ENCODE results near the gene NR4A3. TPM values are rescaled to one million over a fixed set of nuclear protein-coding genes. Genes with fewer than 3 reads are reported as not detected.

Gene NR4A3
- total RNA-seq, 1 experiment from 2014 or later: 0.86 TPM

DNA sequence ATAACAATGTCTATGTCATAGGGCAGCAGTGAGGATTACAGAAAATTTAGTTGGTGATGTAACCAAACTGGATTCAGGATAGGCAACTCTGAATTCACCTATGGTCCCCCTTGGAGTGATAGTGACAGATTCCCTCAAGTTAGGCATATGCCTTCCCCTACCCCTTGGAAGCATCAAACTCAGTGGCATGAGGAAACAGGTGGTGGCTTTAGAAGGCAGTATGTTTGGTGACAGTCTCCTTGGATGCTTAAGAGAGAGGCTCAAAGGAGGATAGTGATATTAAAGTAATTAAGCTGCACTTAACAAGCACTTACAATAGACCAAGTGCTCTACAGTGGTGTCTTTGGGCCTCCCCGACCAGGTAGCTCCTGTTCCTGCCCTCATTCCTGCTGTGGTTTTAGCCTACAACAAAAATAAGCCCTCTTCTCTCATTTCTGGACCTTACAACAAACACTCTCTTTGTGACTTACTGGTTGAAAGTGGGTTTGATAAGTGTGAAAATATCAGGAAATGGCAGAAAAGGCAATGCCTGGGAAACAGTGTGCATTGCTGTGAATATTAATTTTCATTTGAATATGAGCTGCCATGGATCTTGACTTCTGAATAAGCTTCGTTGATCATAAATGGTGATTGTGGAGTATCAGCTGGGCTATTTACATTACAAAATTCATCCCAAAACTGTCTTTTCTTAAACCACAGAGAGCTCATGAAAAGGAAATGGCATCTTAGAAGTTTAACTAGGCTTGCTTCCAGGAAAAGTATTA, 29.2 kb downstream of the NR4A3 start:
- RAD21 ChIA-PET (ENCODE audit: low non-redundant PET in 1 of 2, low total read pairs in 2 of 2, uncharacterized antibody in 2 of 2, unreplicated experiment in 2 of 2): no interaction called here
- H3K9me3 ChIP-seq (ENCODE audit: control insufficient read depth in 1 of 2, insufficient read depth in 1 of 2, low read depth in 1 of 2, low read length in 2 of 2): no peaks in the 10 kb centered on the region
- ATAC-seq (no peak), DNase-seq (ENCODE audit: low read depth, low spot score) (no peak)
- POLR2A ChIA-PET: no interaction called here
- H3K9me2 ChIP-seq (ENCODE audit: insufficient read depth): no peaks in the 10 kb centered on the region
- no peaks in the 10 kb centered on the region for H3K27me3 ChIP-seq (ENCODE audit: insufficient read depth, low read length)
- no peak overlapping the region for H3K4me2 ChIP-seq (ENCODE audit: low read length)
- H3K9ac ChIP-seq (ENCODE audit: low read length): no peak overlapping the region
- no TSS peak for BruUV-seq (replicated peaks)
- TF ChIP-seq EGR1 (IDR thresholded peaks at IDR 0.05; ENCODE audit: low read depth): no peak
- no peak for TF ChIP-seq RAD21 (IDR thresholded peaks at IDR 0.05; ENCODE audit: low read depth)
- TF ChIP-seq, protein P1, sequence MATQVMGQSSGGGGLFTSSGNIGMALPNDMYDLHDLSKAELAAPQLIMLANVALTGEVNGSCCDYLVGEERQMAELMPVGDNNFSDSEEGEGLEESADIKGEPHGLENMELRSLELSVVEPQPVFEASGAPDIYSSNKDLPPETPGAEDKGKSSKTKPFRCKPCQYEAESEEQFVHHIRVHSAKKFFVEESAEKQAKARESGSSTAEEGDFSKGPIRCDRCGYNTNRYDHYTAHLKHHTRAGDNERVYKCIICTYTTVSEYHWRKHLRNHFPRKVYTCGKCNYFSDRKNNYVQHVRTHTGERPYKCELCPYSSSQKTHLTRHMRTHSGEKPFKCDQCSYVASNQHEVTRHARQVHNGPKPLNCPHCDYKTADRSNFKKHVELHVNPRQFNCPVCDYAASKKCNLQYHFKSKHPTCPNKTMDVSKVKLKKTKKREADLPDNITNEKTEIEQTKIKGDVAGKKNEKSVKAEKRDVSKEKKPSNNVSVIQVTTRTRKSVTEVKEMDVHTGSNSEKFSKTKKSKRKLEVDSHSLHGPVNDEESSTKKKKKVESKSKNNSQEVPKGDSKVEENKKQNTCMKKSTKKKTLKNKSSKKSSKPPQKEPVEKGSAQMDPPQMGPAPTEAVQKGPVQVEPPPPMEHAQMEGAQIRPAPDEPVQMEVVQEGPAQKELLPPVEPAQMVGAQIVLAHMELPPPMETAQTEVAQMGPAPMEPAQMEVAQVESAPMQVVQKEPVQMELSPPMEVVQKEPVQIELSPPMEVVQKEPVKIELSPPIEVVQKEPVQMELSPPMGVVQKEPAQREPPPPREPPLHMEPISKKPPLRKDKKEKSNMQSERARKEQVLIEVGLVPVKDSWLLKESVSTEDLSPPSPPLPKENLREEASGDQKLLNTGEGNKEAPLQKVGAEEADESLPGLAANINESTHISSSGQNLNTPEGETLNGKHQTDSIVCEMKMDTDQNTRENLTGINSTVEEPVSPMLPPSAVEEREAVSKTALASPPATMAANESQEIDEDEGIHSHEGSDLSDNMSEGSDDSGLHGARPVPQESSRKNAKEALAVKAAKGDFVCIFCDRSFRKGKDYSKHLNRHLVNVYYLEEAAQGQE (IDR thresholded peaks at IDR 0.05; ENCODE audit: low read depth): no peak
- TF ChIP-seq, protein P2, sequence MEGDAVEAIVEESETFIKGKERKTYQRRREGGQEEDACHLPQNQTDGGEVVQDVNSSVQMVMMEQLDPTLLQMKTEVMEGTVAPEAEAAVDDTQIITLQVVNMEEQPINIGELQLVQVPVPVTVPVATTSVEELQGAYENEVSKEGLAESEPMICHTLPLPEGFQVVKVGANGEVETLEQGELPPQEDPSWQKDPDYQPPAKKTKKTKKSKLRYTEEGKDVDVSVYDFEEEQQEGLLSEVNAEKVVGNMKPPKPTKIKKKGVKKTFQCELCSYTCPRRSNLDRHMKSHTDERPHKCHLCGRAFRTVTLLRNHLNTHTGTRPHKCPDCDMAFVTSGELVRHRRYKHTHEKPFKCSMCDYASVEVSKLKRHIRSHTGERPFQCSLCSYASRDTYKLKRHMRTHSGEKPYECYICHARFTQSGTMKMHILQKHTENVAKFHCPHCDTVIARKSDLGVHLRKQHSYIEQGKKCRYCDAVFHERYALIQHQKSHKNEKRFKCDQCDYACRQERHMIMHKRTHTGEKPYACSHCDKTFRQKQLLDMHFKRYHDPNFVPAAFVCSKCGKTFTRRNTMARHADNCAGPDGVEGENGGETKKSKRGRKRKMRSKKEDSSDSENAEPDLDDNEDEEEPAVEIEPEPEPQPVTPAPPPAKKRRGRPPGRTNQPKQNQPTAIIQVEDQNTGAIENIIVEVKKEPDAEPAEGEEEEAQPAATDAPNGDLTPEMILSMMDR (IDR thresholded peaks at IDR 0.05 in 2 of 3, conservative IDR thresholded peaks at IDR 0.05 in 1 of 3; ENCODE audit: borderline replicate concordance in 1 of 3, insufficient read depth in 1 of 3, low read depth in 2 of 3, low read length in 2 of 3): no peak
- TF ChIP-seq EZH2 (IDR thresholded peaks at IDR 0.05): no peak
- TF ChIP-seq, protein P3, sequence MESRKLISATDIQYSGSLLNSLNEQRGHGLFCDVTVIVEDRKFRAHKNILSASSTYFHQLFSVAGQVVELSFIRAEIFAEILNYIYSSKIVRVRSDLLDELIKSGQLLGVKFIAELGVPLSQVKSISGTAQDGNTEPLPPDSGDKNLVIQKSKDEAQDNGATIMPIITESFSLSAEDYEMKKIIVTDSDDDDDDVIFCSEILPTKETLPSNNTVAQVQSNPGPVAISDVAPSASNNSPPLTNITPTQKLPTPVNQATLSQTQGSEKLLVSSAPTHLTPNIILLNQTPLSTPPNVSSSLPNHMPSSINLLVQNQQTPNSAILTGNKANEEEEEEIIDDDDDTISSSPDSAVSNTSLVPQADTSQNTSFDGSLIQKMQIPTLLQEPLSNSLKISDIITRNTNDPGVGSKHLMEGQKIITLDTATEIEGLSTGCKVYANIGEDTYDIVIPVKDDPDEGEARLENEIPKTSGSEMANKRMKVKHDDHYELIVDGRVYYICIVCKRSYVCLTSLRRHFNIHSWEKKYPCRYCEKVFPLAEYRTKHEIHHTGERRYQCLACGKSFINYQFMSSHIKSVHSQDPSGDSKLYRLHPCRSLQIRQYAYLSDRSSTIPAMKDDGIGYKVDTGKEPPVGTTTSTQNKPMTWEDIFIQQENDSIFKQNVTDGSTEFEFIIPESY (IDR thresholded peaks at IDR 0.05; ENCODE audit: extremely low read depth, insufficient replicate concordance, low read length): no peak
- TF ChIP-seq SIN3A (IDR thresholded peaks at IDR 0.05; ENCODE audit: low read depth): no peak
- TF ChIP-seq, protein P4, sequence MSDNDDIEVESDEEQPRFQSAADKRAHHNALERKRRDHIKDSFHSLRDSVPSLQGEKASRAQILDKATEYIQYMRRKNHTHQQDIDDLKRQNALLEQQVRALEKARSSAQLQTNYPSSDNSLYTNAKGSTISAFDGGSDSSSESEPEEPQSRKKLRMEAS (IDR thresholded peaks at IDR 0.05): no peak
- no peak for TF ChIP-seq SRF (IDR thresholded peaks at IDR 0.05; ENCODE audit: low read depth)
- TF ChIP-seq ZNF274 (IDR thresholded peaks at IDR 0.05; ENCODE audit: low read depth, low read length): no peak
- no peak for TF ChIP-seq ZFX (IDR thresholded peaks at IDR 0.05)
- TF ChIP-seq ELF1 (IDR thresholded peaks at IDR 0.05; ENCODE audit: borderline replicate concordance, low read depth): no peak
- no peak for TF ChIP-seq JUND (IDR thresholded peaks at IDR 0.05)
- no peak for TF ChIP-seq FOSL1 (IDR thresholded peaks at IDR 0.05; ENCODE audit: low read depth)
- no peak for TF ChIP-seq TCF7L2 (IDR thresholded peaks at IDR 0.05; ENCODE audit: borderline replicate concordance, extremely low read depth, insufficient read depth, insufficient read length)
- H4K20me1 ChIP-seq (ENCODE audit: insufficient read depth): no peaks in the 10 kb centered on the region
- no peak overlapping the region for H3K4me3 ChIP-seq (replicated peaks in 1 of 2; ENCODE audit: low read depth in 1 of 2, low read length in 2 of 2)
- no peak overlapping the region for H3K27ac ChIP-seq (ENCODE audit: low read depth, low read length)
- H3K36me3 ChIP-seq (ENCODE audit: control insufficient read depth in 1 of 2, insufficient read depth in 2 of 2, low read length in 2 of 2): no peaks in the 10 kb centered on the region
- no peaks in the 10 kb centered on the region for H3K4me1 ChIP-seq (ENCODE audit: control insufficient read depth in 1 of 2, insufficient read depth in 2 of 2, low read length in 2 of 2)
- no peaks in the 10 kb centered on the region for H3K79me2 ChIP-seq (ENCODE audit: insufficient read depth, low read length)
- intact Hi-C loops (cut with micrococcal nuclease): no loop called here
- no peak overlapping the region for H2AFZ ChIP-seq (ENCODE audit: low read depth, low read length, poor library complexity, severe bottlenecking)
- CTCF ChIA-PET: no interaction called here

Data from HCT116 (cell line).